ENCODE results near the gene PIWIL1. TPM values are rescaled to one million over a fixed set of nuclear protein-coding genes. Genes with fewer than 3 reads are reported as not detected.

PIWIL1 gene
- total RNA-seq, 1 donor from 2014 or later = not detected

GRCh38 chr12:130414381-130414780, 76.7 kb downstream of the PIWIL1 start:
- intact Hi-C loops (cut with DNase I) = no loop called here
- DNase-seq (ENCODE audit: missing footprints) (no peak), ATAC-seq (no peak)

GRCh38 chr12:130418251-130418650, 80.6 kb downstream of the PIWIL1 start:
- intact Hi-C loops (cut with DNase I) = no loop called here
- DNase-seq (ENCODE audit: missing footprints) (no peak), ATAC-seq (no peak)

DNA sequence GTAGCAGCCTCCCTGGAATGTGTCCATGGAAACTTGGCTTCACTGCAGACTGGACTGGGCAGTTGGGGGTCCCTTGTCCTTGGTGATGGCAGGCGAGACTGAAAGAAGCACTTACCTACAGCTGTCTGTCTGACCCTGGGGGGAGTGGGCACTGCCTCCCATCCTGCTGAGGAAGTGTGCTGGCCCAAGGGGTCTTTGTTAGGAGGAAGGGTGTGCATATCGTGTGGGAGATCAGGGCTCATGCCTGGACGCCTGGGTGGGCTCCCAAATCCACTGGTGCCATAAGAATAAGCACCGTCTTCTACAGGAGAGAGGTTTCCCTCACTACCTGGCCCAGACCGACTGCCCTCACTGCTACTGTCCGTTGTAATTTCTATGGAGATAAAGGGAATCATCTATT, 81.4 kb downstream of the PIWIL1 start:
- DNase-seq (ENCODE audit: missing footprints) (no peak), ATAC-seq (no peak)
- intact Hi-C loops (cut with DNase I) = no loop called here

GRCh38 chr12:130420071-130420470, 82.4 kb downstream of the PIWIL1 start:
- intact Hi-C loops (cut with DNase I) = no loop called here
- ATAC-seq = no peak
- no peak for DNase-seq (ENCODE audit: missing footprints)

DNA sequence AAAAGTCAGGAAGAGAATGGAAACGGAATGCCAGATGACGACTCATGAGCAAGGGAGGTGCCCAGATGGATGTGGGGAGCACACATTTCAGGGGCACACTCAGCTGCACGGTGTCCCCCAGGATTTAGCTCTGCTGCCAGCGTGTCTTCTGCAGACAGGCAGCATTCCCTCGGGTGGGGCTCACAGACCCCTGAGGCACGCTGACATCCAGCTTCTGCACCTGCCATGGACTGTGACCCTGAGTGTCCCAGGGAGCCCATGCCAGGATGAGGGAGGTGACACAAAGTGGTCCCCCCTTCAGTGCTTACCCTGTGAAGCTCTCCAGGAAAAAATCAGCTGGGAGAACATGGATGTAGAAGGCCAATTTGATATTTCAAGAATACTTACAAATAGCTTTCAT, 84.2 kb downstream of the PIWIL1 start:
- DNase-seq (ENCODE audit: missing footprints) (no peak), ATAC-seq (no peak)
- intact Hi-C loops (cut with DNase I) = no loop called here

Other genes with a start within 250 kb of the PIWIL1 start
- not detected for gene FZD10, start 175.4 kb upstream of the PIWIL1 start, total RNA-seq